ENCODE measurements around the gene ANG.

The ANG gene

GRCh38 chr14:20742132-20742531, 53.6 kb downstream of the ANG start:
- DNase-seq (ENCODE audit: extremely low read depth, low read depth): no peak
- TF ChIP-seq CTCF (IDR thresholded peaks at IDR 0.05; ENCODE audit: low read depth, low read length, missing control alignments): no peak
- no peak overlapping the region for H3K4me3 ChIP-seq (replicated peaks; ENCODE audit: low read depth, low read length)

- TF ChIP-seq CTCF (IDR thresholded peaks at IDR 0.05; ENCODE audit: low read depth, low read length, missing control alignments): no peak
- H3K4me3 ChIP-seq (replicated peaks; ENCODE audit: low read depth, low read length): no peak overlapping the region
- DNase-seq (ENCODE audit: extremely low read depth, low read depth): no peak
Observed at GRCh38 chr14:20743556-20743955, 55.0 kb downstream of the ANG start.
